Measurements from ENCODE around the gene MLN.

MLN gene

DNA sequence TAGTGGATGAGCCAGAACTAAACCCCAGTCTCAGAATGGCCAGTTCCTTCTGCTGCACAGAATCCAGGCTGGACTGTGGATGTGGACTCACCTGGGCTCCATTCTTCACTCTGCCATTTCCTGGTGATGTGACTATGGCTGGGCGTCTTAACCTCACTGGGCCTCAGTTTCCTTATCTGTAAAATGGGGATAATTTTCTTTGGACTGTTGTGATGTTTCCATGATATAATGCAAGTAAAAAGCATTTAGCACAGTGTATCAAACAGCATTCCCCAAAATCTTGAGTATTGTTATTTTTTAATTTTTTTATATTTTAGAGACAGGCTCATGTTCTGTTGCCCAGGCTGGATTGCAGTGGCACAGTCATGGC is 51.2 kb downstream of the MLN start:
- DNase-seq (ENCODE audit: low read depth) = no peak

DNA sequence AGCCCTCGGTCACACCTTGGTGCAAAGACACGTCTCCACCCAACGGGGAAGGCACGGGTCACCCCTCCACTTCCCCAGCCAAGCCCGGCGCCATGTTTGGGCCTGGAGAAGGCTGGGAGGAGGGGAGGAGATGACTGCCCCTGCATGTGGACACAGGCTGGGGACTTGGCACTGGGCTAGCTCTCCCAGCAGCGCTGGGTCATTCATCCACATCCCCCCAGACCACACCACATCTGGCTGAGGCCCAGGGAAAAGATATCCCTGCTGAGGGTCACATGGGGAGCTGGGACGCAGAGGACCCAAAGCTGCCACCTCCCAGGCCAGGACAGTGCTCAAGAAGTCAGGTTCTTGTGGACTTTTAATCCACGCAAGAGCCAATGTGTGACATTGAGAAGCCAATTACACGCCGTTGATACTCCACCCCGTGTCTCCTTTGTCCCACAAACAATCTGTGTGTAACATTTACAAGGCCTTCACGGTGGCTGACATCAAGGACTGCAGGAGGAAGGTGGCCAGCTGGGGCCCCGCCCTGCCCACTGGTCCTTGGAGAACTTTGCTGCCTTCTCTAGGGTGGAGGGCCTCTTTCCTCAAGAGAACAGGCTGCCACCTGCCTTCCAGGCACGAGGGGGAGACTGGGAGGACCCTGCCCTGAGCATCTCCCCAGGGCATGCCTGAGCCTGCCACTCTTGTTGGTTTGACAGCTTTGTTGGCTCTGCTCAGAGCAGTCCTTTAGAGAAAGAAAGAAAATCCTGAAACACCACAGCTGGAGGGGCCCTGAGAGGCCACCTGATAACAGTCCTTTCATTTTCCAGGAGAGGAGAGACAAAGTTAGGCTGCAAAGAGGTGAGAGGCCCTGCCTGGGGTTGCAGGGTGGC is 51.8 kb downstream of the MLN start:
- no peak for DNase-seq (ENCODE audit: low read depth)

DNA sequence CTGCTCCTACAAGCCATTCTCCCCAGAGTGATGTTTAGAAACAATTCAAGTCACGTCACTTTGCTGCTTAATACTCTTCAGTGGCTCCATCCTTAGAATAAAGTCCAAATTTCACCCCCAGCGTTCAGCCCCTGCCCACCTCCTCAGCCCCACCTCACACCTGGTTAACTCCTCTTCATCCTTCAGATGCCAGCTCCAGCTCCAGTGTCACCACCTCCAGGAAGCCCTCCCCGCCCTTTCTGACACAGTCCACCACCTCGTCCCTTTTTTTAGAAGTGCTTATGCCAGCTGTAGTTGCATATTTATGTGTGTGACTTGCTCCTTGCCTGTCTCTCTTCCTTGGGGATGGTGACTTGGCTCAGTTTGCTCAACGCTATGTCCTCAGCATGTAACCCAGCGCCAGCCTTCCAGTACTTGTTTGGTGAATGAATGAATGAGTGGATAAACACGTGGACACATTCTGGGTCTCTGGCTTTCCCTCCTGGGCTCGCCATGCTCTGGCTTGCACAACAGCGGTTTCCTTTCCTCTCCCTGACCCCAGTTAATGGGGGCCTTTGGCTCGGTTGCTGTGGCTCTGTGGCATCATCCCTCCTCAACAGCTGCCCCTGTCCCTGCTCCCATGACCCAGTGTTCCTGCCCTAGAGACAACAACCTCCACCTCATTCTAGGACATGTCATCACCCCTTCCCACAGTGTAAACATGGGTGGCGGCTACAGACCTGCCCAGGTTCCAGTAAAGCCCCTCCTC is 53.4 kb downstream of the MLN start:
- no peak for DNase-seq (ENCODE audit: low read depth)

DNA sequence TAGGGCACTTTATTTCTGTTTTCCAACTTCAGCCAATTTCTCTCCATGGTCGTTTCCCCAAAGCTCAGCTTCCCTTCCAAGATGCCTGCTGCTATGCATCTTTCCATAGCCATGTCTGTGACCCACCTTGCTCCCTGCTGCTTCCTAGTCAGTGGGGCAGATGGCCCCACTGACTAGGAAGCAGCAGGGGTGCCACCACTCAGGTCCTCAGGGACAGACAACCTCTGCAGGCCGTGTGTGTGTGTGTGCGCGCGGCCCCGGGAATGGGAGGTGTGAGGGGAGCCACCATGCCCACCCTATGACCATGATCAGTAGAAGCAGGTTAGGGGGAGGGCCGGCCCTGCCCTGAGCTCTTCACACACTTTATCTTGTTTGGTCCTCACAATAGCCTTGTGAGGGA is 54.4 kb downstream of the MLN start:
- no peak for DNase-seq (ENCODE audit: low read depth)

DNA sequence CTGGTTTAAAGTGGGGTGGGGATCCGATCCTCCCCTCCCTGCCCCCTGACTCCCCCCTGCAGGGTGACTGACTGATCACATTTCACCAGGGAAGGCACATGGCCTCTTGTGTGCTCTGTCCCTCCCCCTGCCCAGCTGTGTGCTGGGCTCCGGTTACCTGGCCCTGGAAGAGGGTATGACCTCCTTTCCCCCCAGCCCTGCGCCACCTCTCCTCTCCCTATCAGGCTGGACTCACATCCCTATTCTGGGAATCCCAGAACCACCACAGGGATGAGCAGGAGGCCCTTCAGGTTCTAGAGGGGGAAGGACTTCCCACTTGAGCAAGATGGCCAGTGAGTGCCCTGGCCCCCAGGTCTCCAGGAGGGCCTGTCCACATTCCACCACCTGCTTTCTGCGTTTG is 55.0 kb downstream of the MLN start:
- no peak for DNase-seq (ENCODE audit: low read depth)

DNA sequence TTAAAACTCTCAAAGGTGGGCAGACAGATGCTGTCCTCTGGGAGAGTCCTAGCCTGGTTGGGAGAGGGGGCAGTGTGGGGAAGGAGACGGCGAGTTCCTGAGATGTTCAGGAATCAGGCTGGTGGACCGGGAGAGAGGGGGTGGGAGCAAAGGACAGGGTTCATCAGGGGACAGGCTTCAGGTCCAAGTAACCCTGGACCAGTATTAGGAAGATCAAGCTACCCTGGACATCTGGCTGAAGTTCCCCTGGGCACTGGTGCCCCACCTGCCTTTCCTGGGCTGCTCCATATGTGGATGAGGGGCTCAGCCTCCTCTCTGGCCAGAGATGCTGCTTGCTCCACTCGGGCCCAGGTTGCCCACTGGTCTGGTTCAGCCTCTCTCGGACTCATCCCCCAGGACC is 56.0 kb downstream of the MLN start:
- DNase-seq (ENCODE audit: low read depth) = no peak

DNA sequence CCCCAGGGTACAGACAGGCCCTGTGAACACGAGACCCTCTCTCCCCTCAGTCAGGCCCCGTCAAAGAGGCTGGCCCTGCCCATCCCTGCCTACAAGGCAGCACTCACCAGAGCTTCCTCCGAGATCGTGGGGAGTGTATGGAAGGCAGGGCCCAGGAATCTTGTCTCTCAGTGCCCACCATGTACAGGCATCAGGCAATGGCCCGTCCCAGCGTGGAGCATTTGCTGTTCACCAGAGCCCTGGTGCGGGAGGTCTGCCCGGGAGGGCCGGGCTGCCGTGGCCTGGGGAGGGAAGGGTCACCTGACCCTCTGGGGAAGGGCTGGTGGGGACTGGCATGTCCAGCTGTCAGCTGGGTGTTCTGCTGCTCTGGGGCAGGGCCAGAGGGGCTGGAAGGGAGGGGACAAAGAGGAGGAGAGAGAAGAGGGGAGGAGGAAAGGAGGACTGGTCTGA is 57.1 kb downstream of the MLN start, which contains the start of gene IP6K3:
TSS of gene IP6K3 (minus strand) at position 255 of the 450 bp plus-strand sequence. CDS start 11,429 bp downstream, outside the sequence.
- no peak for DNase-seq (ENCODE audit: low read depth)

DNA sequence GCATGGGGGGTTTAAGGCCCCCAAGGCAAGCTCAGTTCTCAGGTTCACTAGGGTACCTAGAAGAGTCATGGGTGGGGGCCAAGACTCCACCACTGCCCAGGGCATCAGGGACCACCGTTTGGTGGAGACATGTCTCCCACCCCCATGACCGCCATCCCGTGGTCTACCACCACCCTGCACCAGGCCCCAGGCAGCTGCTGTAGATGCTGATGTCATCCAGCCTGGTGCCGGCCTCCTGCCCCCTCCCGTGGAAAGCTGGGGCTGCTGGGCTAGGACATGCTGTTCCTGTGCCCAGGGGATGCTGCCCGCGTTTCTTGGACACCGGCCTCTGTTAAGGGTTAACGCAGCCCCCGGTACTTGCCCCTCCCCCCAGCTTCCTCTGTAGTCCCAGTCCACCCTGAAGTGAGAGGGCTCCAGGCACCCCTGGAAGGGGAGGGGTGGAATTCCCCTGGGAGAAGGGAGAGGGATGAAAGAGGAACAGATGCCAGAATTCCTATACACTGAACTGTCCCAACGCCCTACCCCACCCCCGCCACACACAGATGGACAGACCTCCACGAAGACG is 57.7 kb downstream of the MLN start:
- DNase-seq (ENCODE audit: low read depth) = no peak

DNA sequence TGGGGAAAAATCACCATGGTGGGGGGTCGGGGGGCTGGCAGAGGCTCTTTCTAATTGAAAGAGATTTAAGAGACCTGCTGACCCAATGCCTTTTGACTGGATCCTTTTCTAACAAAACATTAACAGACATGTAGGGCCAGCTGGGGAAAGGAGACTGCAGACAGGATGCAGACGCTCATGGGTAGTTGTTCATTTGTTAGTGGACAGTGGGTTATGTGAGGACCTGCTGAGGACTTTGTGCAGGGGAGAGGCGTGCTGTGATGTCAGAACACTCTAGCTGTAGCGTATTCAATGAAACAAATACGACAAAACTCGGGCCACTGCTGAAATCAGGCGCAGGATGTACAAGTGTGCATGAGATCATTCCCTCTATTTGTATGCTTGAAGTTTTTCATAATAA is 58.3 kb downstream of the MLN start:
- no peak for DNase-seq (ENCODE audit: low read depth)

DNA sequence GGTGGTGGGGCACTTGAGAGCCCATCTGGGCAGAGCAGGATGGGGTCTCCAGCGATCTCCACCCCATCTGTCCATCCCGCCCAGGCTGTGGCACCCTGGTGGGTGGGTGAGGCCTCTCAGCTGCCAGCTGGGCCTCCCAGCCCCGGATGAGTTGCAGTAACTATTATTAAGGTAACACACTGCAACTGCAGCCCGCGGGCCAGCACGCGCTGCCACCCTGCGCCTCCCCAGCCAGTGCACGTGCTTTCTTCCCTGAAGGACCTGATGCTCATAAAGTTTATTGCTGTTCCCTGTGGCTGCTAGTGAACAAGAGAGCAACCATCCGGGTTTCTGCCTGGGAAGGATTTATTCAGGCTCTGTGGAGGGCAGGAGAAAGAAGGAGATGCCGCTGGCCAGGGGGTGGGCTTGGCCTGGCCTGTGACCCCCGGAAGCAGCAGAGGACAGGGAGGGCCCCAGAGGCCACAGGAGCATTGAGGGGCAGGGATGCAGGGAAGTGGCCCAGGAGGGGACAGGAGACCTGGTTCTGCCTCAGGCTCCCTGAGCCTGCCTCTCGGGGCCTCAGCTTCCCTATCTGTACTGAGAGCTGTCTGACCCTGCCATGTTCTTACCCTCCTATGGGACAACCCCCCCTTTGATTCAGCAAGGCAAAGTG is 58.8 kb downstream of the MLN start:
- DNase-seq (ENCODE audit: low read depth) = no peak

Measured in activated T-cell treated with anti-CD3 and anti-CD28 coated beads for 48 hours (primary cell).